Umbilical cord (tissue), 2 donors: Measurements from ENCODE around the gene NPBWR2. TPM values are rescaled to one million over a fixed set of nuclear protein-coding genes. Genes with fewer than 3 reads are reported as not detected.
A peak's percentile ranks its signal among the peaks of the same experiment; 100 is the strongest.

Source experiments
- DNase-seq: peaks from one replicate; pipeline ENCODE4 v3.0.0-alpha.2; 2015; ENCODE audit warnings: low spot score
- total RNA-seq: library from RNA; depleted of rRNA; stranded (reverse); fragments of >200 nt; gene quantifications from one replicate; pipeline ENCODE4 v1.2.3, GENCODE V29; 2014; ENCODE audit warnings: low replicate concordance; ENCODE audit not compliant: insufficient read depth

NPBWR2 gene
- total RNA-seq, 1 donor from 2014 or later: 3.9 TPM

- no peak for DNase-seq
These were observed 33.7 kb downstream of the NPBWR2 start for GRCh38 chr20:64073476-64074183.

GRCh38 chr20:64072498-64073063 lies 34.8 kb downstream of the NPBWR2 start:
- no peak for DNase-seq

GRCh38 chr20:64071341-64072332 lies 35.7 kb downstream of the NPBWR2 start:
- no peak for DNase-seq

GRCh38 chr20:64070244-64070993 lies 36.9 kb downstream of the NPBWR2 start:
- DNase-seq: no peak

- DNase-seq: no peak
These were observed 37.6 kb downstream of the NPBWR2 start for GRCh38 chr20:64069614-64070243.

GRCh38 chr20:64069209-64069613 lies 38.2 kb downstream of the NPBWR2 start:
- no peak for DNase-seq

GRCh38 chr20:64068386-64069208 lies 38.8 kb downstream of the NPBWR2 start:
- no peak for DNase-seq

GRCh38 chr20:64067733-64068307 lies 39.5 kb downstream of the NPBWR2 start:
- no peak for DNase-seq

GRCh38 chr20:64067005-64067632 lies 40.2 kb downstream of the NPBWR2 start:
- DNase-seq: no peak

- no peak for DNase-seq
These were observed 41.4 kb downstream of the NPBWR2 start for GRCh38 chr20:64065974-64066343.

GRCh38 chr20:64065062-64065973 lies 42.0 kb downstream of the NPBWR2 start:
- DNase-seq: no peak

- DNase-seq: no peak
These were observed 43.1 kb downstream of the NPBWR2 start for GRCh38 chr20:64064145-64064698.

GRCh38 chr20:64063389-64064144 lies 43.8 kb downstream of the NPBWR2 start:
- DNase-seq: no peak

GRCh38 chr20:64062596-64063388 lies 44.6 kb downstream of the NPBWR2 start, which contains the start of gene TCEA2:
TSS of gene TCEA2 (plus strand) at chr20:64063198. CDS start at chr20:64063313, 115 bp downstream.
- DNase-seq: peak; percentile 98

- DNase-seq: no peak
These were observed 45.1 kb downstream of the NPBWR2 start for GRCh38 chr20:64062276-64062595.

GRCh38 chr20:64058536-64058935 lies 48.8 kb downstream of the NPBWR2 start:
- no peak for DNase-seq
